CD4-positive, alpha-beta T cell (primary cell): ENCODE data around the gene ASB16. TPM values are rescaled to one million over a fixed set of nuclear protein-coding genes. Genes with fewer than 3 reads are reported as not detected.

ENCODE experiments used
- ATAC-seq: fragments of 200-7000 bp; cut with Tn5 transposase; one replicate; pipeline ENCODE4 v1.10.0; 2022; ENCODE audit warnings: mild to moderate bottlenecking; ENCODE audit not compliant: poor library complexity
- CTCF ChIA-PET: fragments of 350-600 bp; sonication (Branson Sonifier 250); formaldehyde crosslinking; loops from one replicate; lab custom pipeline; 2021; ENCODE audit warnings: antibody characterized with exemption, inconsistent platforms; lab: Charles Lee
- POLR2A ChIA-PET: fragments of 350-600 bp; sonication (Branson Sonifier 250); formaldehyde crosslinking; loops from one replicate; lab custom pipeline; 2021; ENCODE audit warnings: antibody characterized with exemption, inconsistent platforms; lab: Charles Lee
- DNase-seq, 14 experiments: peaks; one replicate each; pipeline ENCODE4 v3.0.0-alpha.2; 2013 to 2020; ENCODE audit warnings: mixed read lengths in 2 of 14
- H3K27ac ChIP-seq, 2 donors: one replicate each; pipeline versions ENCODE4 v1.5.1 to v1.7.0; 2013; ENCODE audit warnings: low read length in 2 of 2, low read depth in 1 of 2, mild to moderate bottlenecking in 1 of 2
- H3K27me3 ChIP-seq, 2 experiments: 1 replicate in 1 of 2; 2 replicates in 1 of 2; pipeline versions ENCODE4 v1.6.1 to v1.7.0; 2013; ENCODE audit warnings: low read length in 2 of 2, control low read depth in 1 of 2, mild to moderate bottlenecking in 1 of 2, moderate library complexity in 1 of 2; ENCODE audit not compliant: insufficient read depth in 2 of 2, control insufficient read depth in 1 of 2
- H3K36me3 ChIP-seq: one replicate; pipeline ENCODE4 v1.6.1; 2013; ENCODE audit warnings: low read length, control low read depth; ENCODE audit not compliant: insufficient read depth
- H3K4me1 ChIP-seq: one replicate; pipeline ENCODE4 v1.6.1; 2013; ENCODE audit warnings: low read length, control low read depth; ENCODE audit not compliant: insufficient read depth
- H3K4me3 ChIP-seq: one replicate; pipeline ENCODE4 v1.5.1; 2013; ENCODE audit warnings: mild to moderate bottlenecking, low read length, moderate library complexity
- H3K9me3 ChIP-seq, 2 experiments: 1 replicate in 1 of 2; 2 replicates in 1 of 2; pipeline versions ENCODE4 v1.6.1 to v1.7.0; 2013; ENCODE audit warnings: low read length in 2 of 2, mild to moderate bottlenecking in 2 of 2, control low read depth in 1 of 2, moderate library complexity in 1 of 2; ENCODE audit not compliant: control insufficient read depth in 1 of 2, insufficient read depth in 1 of 2
- H3K27ac Mint-ChIP-seq: one replicate; pipeline ENCODE4 v1.8.0; 2020; ENCODE audit warnings: mixed read lengths
- H3K27me3 Mint-ChIP-seq: one replicate; pipeline ENCODE4 v1.8.0; 2021; ENCODE audit warnings: mixed read lengths
- H3K36me3 Mint-ChIP-seq: one replicate; pipeline ENCODE4 v1.8.0; 2021; ENCODE audit warnings: low read depth, mixed read lengths
- H3K4me1 Mint-ChIP-seq: one replicate; pipeline ENCODE4 v1.8.0; 2021; ENCODE audit warnings: low read depth, mixed read lengths
- H3K4me3 Mint-ChIP-seq: one replicate; pipeline ENCODE4 v1.8.0; 2020; ENCODE audit warnings: mild to moderate bottlenecking, mixed read lengths
- H3K9me3 Mint-ChIP-seq: one replicate; pipeline ENCODE4 v1.8.0; 2020; ENCODE audit warnings: mixed read lengths
- CTCF ChIP-seq: fragments of 200-600 bp; IDR thresholded peaks from one replicate; pipeline ENCODE4 v1.8.0; 2022; ENCODE audit warnings: antibody characterized with exemption, mild to moderate bottlenecking
- intact Hi-C, 2 experiments: fragments of 100-400 bp; cut with DNase I in 1 of 2; cut with micrococcal nuclease in 1 of 2; formaldehyde crosslinking; loops; one replicate each; pipeline versions ENCODE4 v1.15.1 to v1.9.0; 2023 to 2025; cut with DNase I, micrococcal nuclease
- total RNA-seq, 174 experiments: library from RNA in 2 of 174; stranded (reverse) in 2 of 174; gene quantifications; one replicate each; pipeline ENCODE4 v1.2.3 and lab custom pipeline; 2021 to 2026

The ASB16 gene
- total RNA-seq, 2 experiments from 2014 or later, result 0.11 TPM; not detected in 1

GRCh38 chr17:44203731-44204440 is 33.4 kb downstream of the ASB16 start:
- Histone ChIP-seq H3K9me3 (no peaks in the 10 kb centered on the region), H3K36me3 (peaks cover 26% of the 10 kb centered on the region), H3K27me3 (no peaks in the 10 kb centered on the region), H3K4me3 (no peak overlapping the region), H3K4me1 (peaks cover 34% of the 10 kb centered on the region), H3K27ac (no peak overlapping the region)
- POLR2A ChIA-PET, result interaction anchor here (1.0 to 8.5 kb wide), 6 partner anchors 16 to 146 kb away, joined by 4 to 181 read pairs (median 6); partner anchors contain the start of genes HDAC5, SLC25A39, TMUB2 and UBTF
- ATAC-seq (no peak), DNase-seq (peak in 9 of 14 experiments; percentile 24 to 74 (median 38))
- TF ChIP-seq CTCF, result peak; percentile 75
- Mint-ChIP-seq H3K27me3 (no peaks in the 10 kb centered on the region), H3K27ac (peak overlapping the region; percentile 73), H3K9me3 (no peaks in the 10 kb centered on the region), H3K36me3 (peaks cover 40% of the 10 kb centered on the region), H3K4me3 (peak overlapping the region; percentile 75), H3K4me1 (peaks cover 37% of the 10 kb centered on the region)
- intact Hi-C loops, result loop anchor here in 1 of 2 experiments (5.0 kb wide), 2 partner anchors 62 to 137 kb away; partner anchors contain the start of genes HROB and LSM12
- CTCF ChIA-PET, result interaction anchor here (0.7 to 2.1 kb wide), 7 partner anchors 13 to 146 kb away, joined by 3 to 9 read pairs (median 4); partner anchors contain the start of gene UBTF

- no peak for TF ChIP-seq CTCF
- ChIA-PET POLR2A (interaction anchor here (1.4 to 8.5 kb wide), 4 partner anchors 16 to 145 kb away, joined by 5 to 181 read pairs (median 6); partner anchors contain the start of genes SLC25A39, TMUB2 and UBTF), CTCF (interaction anchor here (0.7 to 2.1 kb wide), 5 partner anchors 14 to 145 kb away, joined by 3 to 9 read pairs (median 4); partner anchors contain the start of gene UBTF)
- peaks cover 40% of the 10 kb centered on the region for H3K36me3 Mint-ChIP-seq
- no peaks in the 10 kb centered on the region for H3K27me3 Mint-ChIP-seq
- Histone ChIP-seq H3K36me3 (peaks cover 32% of the 10 kb centered on the region), H3K27ac (no peak overlapping the region), H3K27me3 (no peaks in the 10 kb centered on the region), H3K4me3 (no peak overlapping the region), H3K4me1 (peaks cover 39% of the 10 kb centered on the region), H3K9me3 (no peaks in the 10 kb centered on the region)
- no peaks in the 10 kb centered on the region for H3K9me3 Mint-ChIP-seq
- H3K4me1 Mint-ChIP-seq, result peaks cover 37% of the 10 kb centered on the region
- intact Hi-C loops, result loop anchor here in 1 of 2 experiments (5.0 kb wide), 2 partner anchors 62 to 137 kb away; partner anchors contain the start of genes HROB and LSM12
- ATAC-seq (no peak), DNase-seq (peak in 1 of 14 experiments; percentile 29)
- H3K27ac Mint-ChIP-seq, result no peak overlapping the region
- no peak overlapping the region for H3K4me3 Mint-ChIP-seq
Measured at GRCh38 chr17:44204441-44204882, 34.0 kb downstream of the ASB16 start.

- H3K9me3 ChIP-seq, result no peaks in the 10 kb centered on the region
- Mint-ChIP-seq H3K9me3 (no peaks in the 10 kb centered on the region), H3K36me3 (peaks cover 51% of the 10 kb centered on the region), H3K27me3 (no peaks in the 10 kb centered on the region), H3K27ac (peak overlapping the region; percentile 44), H3K4me3 (peak overlapping the region; percentile 34), H3K4me1 (peaks cover 38% of the 10 kb centered on the region)
- peak overlapping the region in 1 of 2 donors; percentile 1 for H3K27ac ChIP-seq
- peaks cover 44% of the 10 kb centered on the region for H3K36me3 ChIP-seq
- CTCF ChIA-PET, result interaction anchor here (0.8 kb wide), 1 partner anchor 125 kb away, joined by 4 read pairs; no protein-coding TSS in a partner anchor
- POLR2A ChIA-PET, result interaction anchor here (1.2 to 3.1 kb wide), 4 partner anchors 11 to 121 kb away, joined by 4 to 21 read pairs (median 8); partner anchors contain the start of gene UBTF
- H3K4me1 ChIP-seq, result peaks cover 49% of the 10 kb centered on the region
- ATAC-seq (no peak), DNase-seq (peak in 2 of 14 experiments; percentile 39 to 47)
- intact Hi-C loops, result no loop called here
- no peaks in the 10 kb centered on the region for H3K27me3 ChIP-seq
- peak; percentile 12 for TF ChIP-seq CTCF
- H3K4me3 ChIP-seq, result no peak overlapping the region
Measured at GRCh38 chr17:44205962-44206824, 35.7 kb downstream of the ASB16 start.
